DND-41 (cell line): ENCODE measurements around the gene HOXD8.

Experiments used
- CTCF ChIP-seq: IDR thresholded peaks from 2 replicates; pipeline ENCODE4 v1.5.1; 2012; ENCODE audit warnings: borderline replicate concordance, low read length, moderate library complexity, mild to moderate bottlenecking; ENCODE audit not compliant: poor library complexity, severe bottlenecking; ENCODE audit errors: extremely low read depth
- EZH2 ChIP-seq: IDR thresholded peaks from 3 replicates; pipeline ENCODE4 v1.6.1; 2012; ENCODE audit warnings: borderline replicate concordance, low read depth, mild to moderate bottlenecking, moderate library complexity, low read length, inconsistent platforms; ENCODE audit not compliant: severe bottlenecking

- no peak for TF ChIP-seq CTCF
- no peak for TF ChIP-seq EZH2
Observed at GRCh38 chr2:176164611-176165369, 35.3 kb downstream of the HOXD8 start.
